B cell (primary cell): Measurements from ENCODE around the gene CACNA1A.

Experiments
- CTCF ChIP-seq: fragments of 200-600 bp; IDR thresholded peaks from one replicate; pipeline ENCODE4 v1.8.0; 2022; ENCODE audit warnings: antibody characterized with exemption, mild to moderate bottlenecking
- EZH2 ChIP-seq: IDR thresholded peaks from 2 replicates; pipeline ENCODE4 v1.6.1; 2012; ENCODE audit warnings: borderline replicate concordance, low read depth, mild to moderate bottlenecking, moderate library complexity, low read length; ENCODE audit not compliant: insufficient read depth, poor library complexity, severe bottlenecking

- TF ChIP-seq EZH2 (no peak), CTCF (no peak)
These were observed 196.4 kb downstream of the CACNA1A start for GRCh38 chr19:13309864-13310263.
